Duodenal mucosa (tissue), 2 donors: ENCODE data around the gene EVI2A.
"Not testable (repeated sequence)": the region's sequence is repeated elsewhere in the genome, so short reads cannot be mapped to it uniquely, and the experiment has no call there.

ENCODE experiments used
- H3K27ac ChIP-seq: one replicate; pipeline ENCODE4 v1.7.0; 2013; ENCODE audit warnings: low read depth, low read length
- H3K27me3 ChIP-seq, 2 donors: one replicate each; pipeline ENCODE4 v1.7.0; 2013; ENCODE audit warnings: low read length in 2 of 2, control low read depth in 1 of 2; ENCODE audit not compliant: insufficient read depth in 2 of 2, control insufficient read depth in 1 of 2
- H3K36me3 ChIP-seq, 2 donors: one replicate each; pipeline ENCODE4 v1.7.0; 2013; ENCODE audit warnings: low read length in 2 of 2, control low read depth in 1 of 2; ENCODE audit not compliant: insufficient read depth in 2 of 2, control insufficient read depth in 1 of 2
- H3K4me1 ChIP-seq, 2 donors: one replicate each; pipeline ENCODE4 v1.7.0; 2013; ENCODE audit warnings: low read length in 2 of 2, control low read depth in 1 of 2; ENCODE audit not compliant: insufficient read depth in 2 of 2, control insufficient read depth in 1 of 2
- H3K4me3 ChIP-seq, 2 donors: one replicate each; pipeline ENCODE4 v1.7.0; 2013; ENCODE audit warnings: low read length in 2 of 2, low read depth in 1 of 2
- H3K9ac ChIP-seq, 2 donors: one replicate each; pipeline ENCODE4 v1.7.0; 2013; ENCODE audit warnings: low read length in 2 of 2, low read depth in 1 of 2
- H3K9me3 ChIP-seq, 2 donors: one replicate each; pipeline ENCODE4 v1.7.0; 2013; ENCODE audit warnings: low read length in 2 of 2, control low read depth in 1 of 2; ENCODE audit not compliant: control insufficient read depth in 1 of 2

The EVI2A gene, protein sequence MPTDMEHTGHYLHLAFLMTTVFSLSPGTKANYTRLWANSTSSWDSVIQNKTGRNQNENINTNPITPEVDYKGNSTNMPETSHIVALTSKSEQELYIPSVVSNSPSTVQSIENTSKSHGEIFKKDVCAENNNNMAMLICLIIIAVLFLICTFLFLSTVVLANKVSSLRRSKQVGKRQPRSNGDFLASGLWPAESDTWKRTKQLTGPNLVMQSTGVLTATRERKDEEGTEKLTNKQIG

DNA sequence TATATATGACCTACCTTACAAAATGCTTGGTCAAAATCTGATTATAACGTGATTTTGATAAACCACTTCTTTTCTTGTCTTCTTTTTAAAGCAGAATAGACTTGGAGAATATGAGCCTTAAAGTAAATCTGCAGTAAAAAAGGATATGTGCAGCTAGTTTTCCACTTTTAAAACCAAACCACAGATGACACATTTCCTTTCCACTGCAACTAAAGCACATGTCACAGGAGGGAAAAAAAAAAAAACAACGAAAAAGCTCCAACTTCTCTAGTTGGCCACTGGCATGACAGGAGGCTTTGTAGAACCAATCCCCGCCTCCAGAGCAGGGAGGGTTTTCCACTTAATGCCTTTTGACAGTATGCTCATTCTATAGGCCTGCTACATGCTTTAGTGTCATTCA, at the start of gene EVI2A:
EVI2A (minus strand) TSS at position 142 of the 400 bp plus-strand sequence. CDS start 2,609 bp downstream, outside the sequence.
- peaks cover 3 to 8% of the 10 kb centered on the region in 2 donors for H3K36me3 ChIP-seq
- H3K4me1 ChIP-seq, result peaks cover 0 to 9% of the 10 kb centered on the region in 2 donors
- H3K9me3 ChIP-seq, result no peaks in the 10 kb centered on the region
- no peaks in the 10 kb centered on the region for H3K27me3 ChIP-seq
- peak within 1 kb of the TSS; percentile 12 to 67 for H3K9ac ChIP-seq
- H3K27ac ChIP-seq, result peak within 1 kb of the TSS; percentile 52
- H3K4me3 ChIP-seq, result peak within 1 kb of the TSS; percentile 58 to 62

DNA sequence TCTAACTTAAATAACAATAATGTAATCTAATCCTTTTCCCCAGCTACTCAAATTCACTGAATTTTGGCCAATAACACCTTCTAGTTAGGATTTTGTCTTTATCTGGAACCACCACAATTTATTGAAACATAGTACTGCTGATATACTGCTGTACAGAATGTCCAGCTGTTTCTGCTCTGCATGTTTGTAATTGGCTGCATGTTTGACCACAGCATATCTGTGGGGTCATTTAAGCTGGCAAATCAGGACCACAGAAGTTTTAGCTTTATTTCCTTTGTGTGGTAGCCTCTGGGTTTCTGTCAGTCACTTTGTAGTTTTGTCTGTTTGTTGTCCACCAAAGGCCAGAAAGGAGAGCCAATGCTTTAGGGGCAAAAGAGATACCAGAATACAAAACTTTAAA, 47.8 kb upstream of the EVI2A start:
- H3K4me1 ChIP-seq, result no peaks in the 10 kb centered on the region
- H3K27ac ChIP-seq, result no peak overlapping the region
- no peak overlapping the region for H3K9ac ChIP-seq
- H3K9me3 ChIP-seq, result no peaks in the 10 kb centered on the region
- no peak overlapping the region for H3K4me3 ChIP-seq
- no peaks in the 10 kb centered on the region for H3K27me3 ChIP-seq
- H3K36me3 ChIP-seq, result peaks cover 6 to 7% of the 10 kb centered on the region in 2 donors

DNA sequence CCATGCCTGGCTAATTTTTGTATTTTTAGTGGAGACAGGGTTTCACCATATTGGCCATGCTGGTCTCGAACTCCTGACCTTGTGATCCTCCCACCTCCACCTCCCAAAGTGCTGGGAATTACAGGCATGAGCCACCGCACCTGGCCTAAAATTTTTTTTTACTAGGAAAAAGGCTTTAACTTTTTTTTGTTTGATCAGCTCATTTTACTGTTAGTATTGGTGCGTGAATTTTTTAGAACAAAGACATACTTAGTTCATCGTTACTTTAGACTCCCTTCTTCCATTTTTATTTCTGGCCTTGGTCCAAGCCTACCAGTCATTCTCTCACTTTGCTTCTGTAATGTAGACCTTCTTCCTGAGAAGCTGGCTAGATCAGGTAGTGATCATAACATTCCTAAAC, 44.7 kb upstream of the EVI2A start:
- H3K9me3 ChIP-seq, result no peaks in the 10 kb centered on the region
- H3K27ac ChIP-seq, result no peak overlapping the region
- H3K27me3 ChIP-seq, result no peaks in the 10 kb centered on the region
- H3K36me3 ChIP-seq, result peaks cover 0 to 13% of the 10 kb centered on the region in 2 donors
- H3K4me3 ChIP-seq, result no peak overlapping the region
- no peak overlapping the region for H3K9ac ChIP-seq
- no peaks in the 10 kb centered on the region for H3K4me1 ChIP-seq

DNA sequence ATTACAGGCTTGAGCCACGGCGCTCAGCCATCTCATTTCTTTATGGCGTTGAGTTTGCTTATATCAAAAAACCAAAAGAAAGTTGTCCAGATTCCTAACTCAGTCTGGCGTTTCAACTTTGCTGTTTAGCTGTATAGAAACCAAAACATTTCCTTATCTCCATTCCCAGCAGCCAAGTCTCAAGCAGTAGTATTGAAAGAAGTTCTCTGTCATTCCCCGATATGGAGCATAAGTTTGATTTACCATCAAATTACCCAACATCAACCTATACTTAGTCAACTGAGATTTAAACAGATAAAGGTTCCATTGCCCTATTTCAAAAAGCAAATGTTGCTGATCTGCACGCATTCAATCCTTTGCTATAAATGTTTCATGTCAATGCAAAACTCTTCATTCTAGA, 42.6 kb upstream of the EVI2A start:
- Histone ChIP-seq H3K27me3 (no peaks in the 10 kb centered on the region), H3K36me3 (peaks cover 0 to 26% of the 10 kb centered on the region in 2 donors), H3K9me3 (no peaks in the 10 kb centered on the region), H3K9ac (no peak overlapping the region), H3K4me3 (no peak overlapping the region), H3K27ac (no peak overlapping the region), H3K4me1 (no peaks in the 10 kb centered on the region)

DNA sequence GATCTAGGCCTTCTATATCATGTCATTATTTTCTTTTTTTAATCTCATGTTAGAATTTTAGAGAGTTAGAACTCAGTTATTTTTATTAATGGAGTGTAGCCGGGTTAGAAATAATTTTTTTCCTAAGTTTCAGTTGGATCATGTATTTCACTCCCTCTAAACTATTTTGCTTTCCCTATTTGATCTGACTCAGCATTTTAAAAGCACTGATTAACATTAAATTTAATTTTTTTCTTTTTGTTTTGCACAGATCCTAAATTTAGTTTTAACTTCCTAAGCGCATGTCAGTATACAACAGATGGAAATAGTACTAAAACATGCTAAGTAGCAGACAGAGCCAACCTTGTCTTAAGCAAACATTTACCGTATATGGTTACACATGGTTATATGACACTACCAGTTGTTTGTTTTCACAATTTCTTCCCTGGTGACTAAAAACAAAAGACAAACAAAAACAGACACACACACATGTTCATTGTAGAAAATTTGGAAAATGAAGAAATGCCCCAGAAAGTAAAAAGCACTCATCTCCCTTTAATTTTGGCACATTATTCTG, 36.5 kb upstream of the EVI2A start:
- Histone ChIP-seq H3K36me3 (peaks cover 0 to 46% of the 10 kb centered on the region in 2 donors), H3K27me3 (no peaks in the 10 kb centered on the region), H3K4me1 (peaks cover 0 to 14% of the 10 kb centered on the region in 2 donors), H3K27ac (no peak overlapping the region), H3K9me3 (no peaks in the 10 kb centered on the region), H3K9ac (no peak overlapping the region), H3K4me3 (no peak overlapping the region)

DNA sequence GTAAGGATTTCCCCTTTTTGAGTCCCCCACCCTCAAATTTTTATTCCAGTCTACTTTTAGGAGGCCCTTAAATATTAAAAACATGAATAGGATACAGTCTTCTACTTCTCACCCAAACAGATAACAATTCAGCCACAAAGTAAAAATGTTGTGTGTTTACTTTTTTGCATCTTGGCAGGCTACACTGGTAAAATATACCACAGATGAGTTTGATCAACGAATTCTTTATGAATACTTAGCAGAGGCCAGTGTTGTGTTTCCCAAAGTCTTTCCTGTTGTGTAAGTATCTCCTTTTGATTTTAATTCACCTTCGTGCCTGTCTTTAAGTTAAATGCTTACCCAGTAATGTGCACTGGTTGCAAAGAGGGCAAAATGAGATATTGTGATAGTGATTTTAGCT, 35.7 kb upstream of the EVI2A start:
- Histone ChIP-seq H3K27ac (no peak overlapping the region), H3K9ac (no peak overlapping the region), H3K9me3 (no peaks in the 10 kb centered on the region), H3K27me3 (no peaks in the 10 kb centered on the region), H3K4me1 (peaks cover 0 to 14% of the 10 kb centered on the region in 2 donors), H3K4me3 (no peak overlapping the region), H3K36me3 (peaks cover 0 to 48% of the 10 kb centered on the region in 2 donors)

DNA sequence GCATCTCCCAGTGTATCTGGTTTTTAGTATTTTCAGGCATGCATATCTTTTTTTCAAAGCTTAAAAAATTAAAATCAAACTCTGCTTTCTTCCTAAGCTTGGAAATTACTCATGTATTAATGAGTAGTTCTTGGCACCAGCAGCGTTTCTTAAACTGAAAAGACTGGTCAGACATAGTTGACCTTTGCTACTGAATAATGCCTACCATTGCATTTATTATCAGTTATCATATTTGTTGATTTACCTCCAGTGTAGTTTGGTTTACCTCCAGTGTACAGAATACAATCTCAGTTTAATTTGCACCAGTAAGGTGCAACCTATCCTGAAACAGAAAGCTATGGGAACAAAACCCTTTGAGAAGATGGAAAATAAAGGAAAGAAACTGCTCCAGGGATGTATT, 34.5 kb upstream of the EVI2A start:
- Histone ChIP-seq H3K27ac (no peak overlapping the region), H3K4me3 (no peak overlapping the region), H3K9me3 (no peaks in the 10 kb centered on the region), H3K9ac (no peak overlapping the region), H3K27me3 (no peaks in the 10 kb centered on the region), H3K4me1 (peaks cover 0 to 14% of the 10 kb centered on the region in 2 donors), H3K36me3 (peaks cover 0 to 43% of the 10 kb centered on the region in 2 donors)

DNA sequence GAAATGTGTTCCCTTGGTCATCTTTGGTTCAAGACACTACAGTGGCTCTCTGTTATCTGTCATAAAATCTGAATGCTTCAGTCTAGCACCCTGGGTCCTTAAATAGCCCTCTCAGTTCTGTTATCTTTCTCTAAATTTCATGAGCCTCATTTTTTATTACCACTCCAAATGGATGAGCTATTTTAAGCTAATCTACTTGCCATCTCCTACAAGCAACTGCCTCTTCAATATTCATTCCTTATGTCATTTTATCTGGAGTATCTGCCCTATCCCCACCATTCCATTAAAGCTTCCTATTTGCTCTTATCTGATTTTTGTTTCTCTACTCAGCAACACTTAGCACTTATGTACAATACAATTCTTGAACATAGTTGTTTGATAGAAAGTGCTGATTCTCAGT, 28.0 kb upstream of the EVI2A start:
- Histone ChIP-seq H3K9ac (no peak overlapping the region), H3K9me3 (no peaks in the 10 kb centered on the region), H3K4me3 (no peak overlapping the region), H3K27ac (no peak overlapping the region), H3K27me3 (no peaks in the 10 kb centered on the region), H3K4me1 (no peaks in the 10 kb centered on the region), H3K36me3 (peaks cover 0 to 33% of the 10 kb centered on the region in 2 donors)

DNA sequence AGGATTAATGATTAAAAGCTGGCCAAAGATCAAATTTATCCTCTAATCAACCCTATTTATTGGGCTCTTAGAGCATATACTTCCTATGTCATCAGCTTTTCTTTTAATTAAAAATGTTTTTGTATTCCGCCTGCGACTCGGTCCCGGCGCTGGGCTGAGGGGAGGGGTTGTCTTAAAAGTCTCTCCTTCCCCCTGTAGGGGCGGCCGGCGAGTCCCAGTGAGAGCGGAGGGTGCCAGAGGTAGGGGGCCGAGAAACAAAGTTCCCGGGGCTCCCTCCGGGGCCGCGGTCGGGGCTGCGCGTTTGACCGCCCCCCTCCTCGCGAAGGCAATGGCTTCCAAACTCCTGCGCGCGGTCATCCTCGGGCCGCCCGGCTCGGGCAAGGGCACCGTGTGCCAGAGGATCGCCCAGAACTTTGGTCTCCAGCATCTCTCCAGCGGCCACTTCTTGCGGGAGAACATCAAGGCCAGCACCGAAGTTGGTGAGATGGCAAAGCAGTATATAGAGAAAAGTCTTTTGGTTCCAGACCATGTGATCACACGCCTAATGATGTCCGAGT, 23.8 kb upstream of the EVI2A start:
- H3K27ac ChIP-seq, H3K9ac ChIP-seq, H3K27me3 ChIP-seq, H3K4me1 ChIP-seq, H3K9me3 ChIP-seq, H3K4me3 ChIP-seq: not testable (repeated sequence)
- peaks cover 0 to 33% of the 10 kb centered on the region in 2 donors for H3K36me3 ChIP-seq

DNA sequence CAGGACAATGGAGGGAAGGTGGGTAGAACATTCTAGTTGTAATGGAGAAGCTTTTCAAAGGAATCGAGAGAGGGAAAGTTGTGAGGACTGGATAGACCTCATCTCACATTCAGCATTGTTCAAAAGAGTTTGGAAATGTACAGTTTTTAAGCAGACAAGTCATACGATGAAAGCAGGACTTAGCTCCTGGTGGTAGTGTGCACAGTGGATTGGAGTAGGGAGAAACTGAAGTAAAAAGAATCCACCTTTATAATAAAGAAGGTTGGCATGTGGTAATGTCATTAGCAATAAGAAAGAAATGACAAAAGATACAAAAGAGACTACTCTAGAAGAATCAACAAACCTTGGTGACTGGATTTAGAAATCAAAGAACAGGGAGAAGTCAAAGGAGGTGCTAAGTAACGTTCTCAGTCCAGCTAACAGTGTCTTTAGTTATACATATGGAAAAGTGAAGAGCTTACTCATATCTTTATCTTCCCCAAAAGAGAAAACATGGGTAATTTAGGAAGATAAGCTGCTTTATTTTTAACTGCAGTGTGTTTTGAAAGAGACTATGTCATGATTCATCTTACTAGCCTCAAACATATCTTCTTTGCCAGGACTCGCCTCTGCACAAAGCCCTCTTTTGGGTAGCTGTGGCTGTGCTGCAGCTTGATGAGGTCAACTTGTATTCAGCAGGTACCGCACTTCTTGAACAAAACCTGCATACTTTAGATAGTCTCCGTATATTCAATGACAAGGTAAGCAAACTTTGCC, 18.7 kb upstream of the EVI2A start:
- peaks cover 0 to 42% of the 10 kb centered on the region in 2 donors for H3K36me3 ChIP-seq
- H3K27me3 ChIP-seq, result no peaks in the 10 kb centered on the region
- H3K4me3 ChIP-seq, result no peak overlapping the region
- H3K27ac ChIP-seq, result no peak overlapping the region
- H3K4me1 ChIP-seq, result no peaks in the 10 kb centered on the region
- no peak overlapping the region for H3K9ac ChIP-seq
- no peaks in the 10 kb centered on the region for H3K9me3 ChIP-seq
